ENCODE data around the gene CPNE6. TPM values are rescaled to one million over a fixed set of nuclear protein-coding genes. Genes with fewer than 3 reads are reported as not detected.

CPNE6 gene
- total RNA-seq, 1 experiment from 2014 or later, result not detected

- Histone ChIP-seq H3K9me3 (ENCODE audit: insufficient read depth, low read depth) (no peaks in the 10 kb centered on the region), H3K27ac (no peak overlapping the region), H3K4me3 (peak overlapping the region; percentile 69), H2AFZ (no peak overlapping the region), H3K4me1 (replicated peaks; ENCODE audit: insufficient read depth) (peaks cover 11% of the 10 kb centered on the region), H3K27me3 (ENCODE audit: insufficient read depth, low read depth) (no peaks in the 10 kb centered on the region), H4K20me1 (ENCODE audit: insufficient read depth) (no peaks in the 10 kb centered on the region), H3K9me2 (ENCODE audit: insufficient read depth) (no peaks in the 10 kb centered on the region), H3K79me2 (ENCODE audit: low read depth) (peaks cover 13% of the 10 kb centered on the region), H3K4me2 (peak overlapping the region; percentile 97), H3K36me3 (ENCODE audit: low read depth) (peaks cover 8% of the 10 kb centered on the region; the same call in 1 of the 2 replicates), H3F3A (ENCODE audit: insufficient read depth, low read depth) (peaks cover 12% of the 10 kb centered on the region; the same call in 1 of the 2 replicates)
- POLR2A ChIA-PET (ENCODE audit: unreplicated experiment), result no interaction called here
- no peak for TF ChIP-seq CTCF (conservative IDR thresholded peaks at IDR 0.05)
- no peak for TF ChIP-seq EZH2 (IDR thresholded peaks at IDR 0.05; ENCODE audit: low read depth)
- intact Hi-C loops (cut with micrococcal nuclease; ENCODE audit: unreplicated experiment), result no loop called here
- no TSS peak for BruUV-seq (replicated peaks)
- DNase-seq, result no peak
- CTCF ChIA-PET, result interaction anchor here (0.7 kb wide), 1 partner anchor 21 kb away, joined by 3 read pairs; no protein-coding TSS in a partner anchor
Measured at GRCh38 chr14:24116128-24116814, 44.9 kb downstream of the CPNE6 start.

GRCh38 chr14:24117179-24117578, 45.8 kb downstream of the CPNE6 start:
- Histone ChIP-seq H3K9me2 (ENCODE audit: insufficient read depth) (no peaks in the 10 kb centered on the region), H3K9me3 (ENCODE audit: insufficient read depth, low read depth) (no peaks in the 10 kb centered on the region), H4K20me1 (ENCODE audit: insufficient read depth) (no peaks in the 10 kb centered on the region), H3K4me2 (no peak overlapping the region), H3K27me3 (ENCODE audit: insufficient read depth, low read depth) (no peaks in the 10 kb centered on the region), H3K36me3 (ENCODE audit: low read depth) (peaks cover 8% of the 10 kb centered on the region; the same call in 1 of the 2 replicates), H3K4me3 (no peak overlapping the region), H3K4me1 (replicated peaks; ENCODE audit: insufficient read depth) (peaks cover 11% of the 10 kb centered on the region), H2AFZ (no peak overlapping the region), H3K27ac (no peak overlapping the region), H3K79me2 (ENCODE audit: low read depth) (peaks cover 13% of the 10 kb centered on the region), H3F3A (ENCODE audit: insufficient read depth, low read depth) (peaks cover 12% of the 10 kb centered on the region; the same call in 1 of the 2 replicates)
- no peak for DNase-seq
- BruUV-seq (replicated peaks), result no TSS peak
- ChIA-PET CTCF (interaction anchor here (0.5 kb wide), 1 partner anchor 506 kb away, joined by 14 read pairs; no protein-coding TSS in a partner anchor), POLR2A (ENCODE audit: unreplicated experiment) (no interaction called here)
- intact Hi-C loops (cut with micrococcal nuclease; ENCODE audit: unreplicated experiment), result no loop called here
- TF ChIP-seq CTCF (conservative IDR thresholded peaks at IDR 0.05), result no peak
- no peak for TF ChIP-seq EZH2 (IDR thresholded peaks at IDR 0.05; ENCODE audit: low read depth)

GRCh38 chr14:24119691-24120090, 48.3 kb downstream of the CPNE6 start:
- Histone ChIP-seq H3K9me2 (ENCODE audit: insufficient read depth) (no peaks in the 10 kb centered on the region), H3K79me2 (ENCODE audit: low read depth) (peaks cover 13% of the 10 kb centered on the region), H3K4me2 (no peak overlapping the region), H3K36me3 (ENCODE audit: low read depth) (peaks cover 8% of the 10 kb centered on the region; the same call in 1 of the 2 replicates), H3K27ac (no peak overlapping the region), H3F3A (ENCODE audit: insufficient read depth, low read depth) (no peaks in the 10 kb centered on the region), H4K20me1 (ENCODE audit: insufficient read depth) (no peaks in the 10 kb centered on the region), H3K4me1 (replicated peaks; ENCODE audit: insufficient read depth) (peaks cover 11% of the 10 kb centered on the region), H3K9me3 (ENCODE audit: insufficient read depth, low read depth) (no peaks in the 10 kb centered on the region), H3K27me3 (ENCODE audit: insufficient read depth, low read depth) (no peaks in the 10 kb centered on the region), H2AFZ (no peak overlapping the region), H3K4me3 (no peak overlapping the region)
- ChIA-PET CTCF (no interaction called here), POLR2A (ENCODE audit: unreplicated experiment) (no interaction called here)
- intact Hi-C loops (cut with micrococcal nuclease; ENCODE audit: unreplicated experiment), result no loop called here
- no peak for DNase-seq
- TF ChIP-seq EZH2 (IDR thresholded peaks at IDR 0.05; ENCODE audit: low read depth) (no peak), CTCF (conservative IDR thresholded peaks at IDR 0.05) (no peak)
- BruUV-seq (replicated peaks), result no TSS peak
